Left lobe of liver (tissue), 2 donors: Measurements from ENCODE around the gene DOK1. TPM values are rescaled to one million over a fixed set of nuclear protein-coding genes. Genes with fewer than 3 reads are reported as not detected.

ENCODE experiments used
- ATAC-seq: fragments of 200-7000 bp; cut with Tn5 transposase; one replicate; pipeline ENCODE4 v1.9.1; 2020; ENCODE audit warnings: mild to moderate bottlenecking, moderate library complexity
- DNase-seq: peaks from one replicate; pipeline ENCODE4 v3.0.0-alpha.2; 2020; ENCODE audit warnings: low spot score
- total RNA-seq: library from RNA; stranded (reverse); gene quantifications from one replicate; pipeline ENCODE4 v1.2.1, GENCODE V29; 2021
- donor health status: DM: no; HTN: no; CAD: no; lungs with moderate emphysema.
- donor health status: DM: no; HTN: yes; CAD: no.

DOK1 gene
- total RNA-seq: 2.8 TPM

- ATAC-seq: peak; percentile 85
- peak; percentile 79 for DNase-seq
These were observed at the start of gene DOK1, which contains the start of gene LOXL3 for GRCh38 chr2:74553892-74554819. TSS of gene DOK1 (plus strand) at chr2:74554720. CDS start at chr2:74554755, 35 bp downstream. TSS of gene LOXL3 (minus strand) at chr2:74553942. CDS start at chr2:74552634, 1,308 bp downstream.

- ATAC-seq (no peak), DNase-seq (no peak)
These were observed 48.9 kb upstream of the DOK1 start for GRCh38 chr2:74505448-74506246.

- DNase-seq: peak; percentile 99
- ATAC-seq: peak; percentile 83
These were observed 47.2 kb upstream of the DOK1 start, which contains the start of gene PCGF1 for GRCh38 chr2:74507145-74507925. TSS of gene PCGF1 (minus strand) at chr2:74507695. CDS start at chr2:74507668, 27 bp downstream.

- DNase-seq (no peak), ATAC-seq (peak; percentile 19)
These were observed 46.5 kb upstream of the DOK1 start for GRCh38 chr2:74507926-74508520.

- no peak for DNase-seq
- no peak for ATAC-seq
These were observed 44.2 kb upstream of the DOK1 start for GRCh38 chr2:74510272-74510671.

- ATAC-seq (no peak), DNase-seq (no peak)
These were observed 43.2 kb upstream of the DOK1 start for GRCh38 chr2:74511104-74511989.

GRCh38 chr2:74512744-74513604, 41.5 kb upstream of the DOK1 start:
- DNase-seq: no peak
- no peak for ATAC-seq

- DNase-seq (no peak), ATAC-seq (no peak)
These were observed 40.7 kb upstream of the DOK1 start for GRCh38 chr2:74513605-74514367.

- DNase-seq: no peak
- no peak for ATAC-seq
These were observed 39.9 kb upstream of the DOK1 start, which contains the start of gene TLX2 for GRCh38 chr2:74514368-74515270. TSS of gene TLX2 (plus strand) at chr2:74514450. CDS start at chr2:74514807, 357 bp downstream.

- DNase-seq: no peak
- ATAC-seq: peak; percentile 62
These were observed 39.1 kb upstream of the DOK1 start for GRCh38 chr2:74515271-74515980.

GRCh38 chr2:74515981-74516633, 38.4 kb upstream of the DOK1 start:
- DNase-seq: no peak
- peak; percentile 72 for ATAC-seq

- ATAC-seq (no peak), DNase-seq (no peak)
These were observed 37.9 kb upstream of the DOK1 start for GRCh38 chr2:74516650-74517049.

GRCh38 chr2:74522516-74522915, 32.0 kb upstream of the DOK1 start:
- DNase-seq: no peak
- no peak for ATAC-seq

- DNase-seq (no peak), ATAC-seq (no peak)
These were observed 30.5 kb upstream of the DOK1 start for GRCh38 chr2:74524005-74524404.
